DMS79 (cell line): ENCODE measurements around the gene EARS2.
"Not testable (repeated sequence)": the region's sequence is repeated elsewhere in the genome, so short reads cannot be mapped to it uniquely, and the experiment has no call there.

Experiments
- DNase-seq: peaks from one replicate; lab custom pipeline; 2025; lab: John Stamatoyannopoulos, UW

EARS2 gene

GRCh38 chr16:23567602-23568001 lies 10.5 kb upstream of the EARS2 start:
- no peak for DNase-seq

- no peak for DNase-seq
Measured at GRCh38 chr16:23566724-23567123, 9.6 kb upstream of the EARS2 start.

GRCh38 chr16:23564575-23565363 lies 7.6 kb upstream of the EARS2 start:
- DNase-seq, result no peak

- DNase-seq, result no peak
Measured at GRCh38 chr16:23563186-23563585, 6.0 kb upstream of the EARS2 start.

GRCh38 chr16:23562505-23562904 lies 5.4 kb upstream of the EARS2 start:
- DNase-seq, result no peak

- DNase-seq, result no peak
Measured at GRCh38 chr16:23561586-23561985, 4.4 kb upstream of the EARS2 start.

GRCh38 chr16:23557779-23558702 lies 891 bp upstream of the EARS2 start:
- DNase-seq, result no peak

GRCh38 chr16:23554536-23554935 lies 2.6 kb downstream of the EARS2 start:
- DNase-seq, result no peak

- DNase-seq, result no peak
Measured at GRCh38 chr16:23552161-23552560, 5.0 kb downstream of the EARS2 start.

GRCh38 chr16:23549938-23550337 lies 7.2 kb downstream of the EARS2 start:
- DNase-seq, result no peak

GRCh38 chr16:23544436-23544835 lies 12.7 kb downstream of the EARS2 start:
- DNase-seq, result no peak

GRCh38 chr16:23540817-23541178 lies 16.4 kb downstream of the EARS2 start:
- DNase-seq, result not testable (repeated sequence)

GRCh38 chr16:23539984-23540816 lies 16.9 kb downstream of the EARS2 start:
- DNase-seq, result no peak

- no peak for DNase-seq
Measured at GRCh38 chr16:23538919-23539278, 18.3 kb downstream of the EARS2 start.

- DNase-seq, result no peak
Measured at GRCh38 chr16:23537390-23537789, 19.8 kb downstream of the EARS2 start.

- DNase-seq, result no peak
Measured at GRCh38 chr16:23535901-23536300, 21.2 kb downstream of the EARS2 start.

- no peak for DNase-seq
Measured at GRCh38 chr16:23534868-23535860, 22.0 kb downstream of the EARS2 start.

GRCh38 chr16:23532448-23532847 lies 24.7 kb downstream of the EARS2 start:
- DNase-seq, result no peak

GRCh38 chr16:23530062-23530461 lies 27.1 kb downstream of the EARS2 start:
- no peak for DNase-seq

GRCh38 chr16:23528644-23529310 lies 28.4 kb downstream of the EARS2 start:
- no peak for DNase-seq
